ENCODE results near the gene ZSCAN20.

- TF ChIP-seq CTCF (conservative IDR thresholded peaks at IDR 0.05; ENCODE audit: low read length) = no peak
- no peak for TF ChIP-seq EZH2phosphoT487 (IDR thresholded peaks at IDR 0.05; ENCODE audit: borderline replicate concordance)
These were observed 38.1 kb upstream of the ZSCAN20 start for GRCh38 chr1:33434363-33434750.

Data from Loucy (cell line).